CD4-positive, alpha-beta T cell treated with Interleukin-12 subunit alpha and Interleukin-12 subunit beta, for 1 hour (primary cell): ENCODE data around the gene FXYD2.

Source experiments
- DNase-seq: peaks from one replicate; pipeline ENCODE4 v3.0.0-alpha.2; 2020

FXYD2 gene

DNA sequence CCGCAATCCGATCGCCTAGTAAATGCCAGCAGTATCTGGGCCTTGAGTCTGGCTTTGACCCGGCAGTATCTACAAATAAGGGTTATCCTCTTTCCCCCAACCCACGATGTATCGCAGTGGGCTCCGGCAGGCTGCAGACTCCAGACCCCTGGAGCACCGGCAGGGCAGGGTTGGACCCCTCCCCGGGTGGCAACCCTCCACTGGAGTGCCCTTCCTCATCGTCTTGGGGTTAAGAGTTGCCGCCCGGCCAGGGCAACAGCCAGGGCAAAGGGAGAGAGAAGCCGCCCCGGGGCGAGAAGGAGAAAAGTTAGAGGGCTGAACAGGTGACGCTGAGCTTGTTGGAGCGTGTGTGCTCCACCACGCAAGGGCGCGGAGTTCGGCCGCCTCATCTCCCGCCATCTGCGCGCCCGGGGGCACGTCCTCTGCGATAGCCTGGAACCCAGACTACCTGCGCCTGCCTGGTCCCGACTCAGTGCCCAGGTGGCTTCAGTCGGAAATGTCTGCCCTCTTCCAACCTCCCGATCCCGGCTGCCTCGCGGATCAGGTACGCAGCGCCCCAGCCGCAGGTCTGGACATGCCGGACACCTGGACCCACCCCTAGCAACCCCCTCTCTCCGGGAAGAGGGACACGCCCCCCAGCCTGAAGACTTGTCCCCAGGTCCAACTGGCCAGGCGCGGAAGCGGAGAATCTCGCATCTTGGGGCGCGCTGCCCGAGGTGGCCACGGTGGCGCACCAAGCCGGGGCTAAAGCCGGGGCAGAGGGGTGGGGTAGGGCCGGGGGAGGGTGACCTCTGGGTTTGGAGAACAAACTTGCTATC, 28.7 kb downstream of the FXYD2 start:
- DNase-seq, result no peak

DNA sequence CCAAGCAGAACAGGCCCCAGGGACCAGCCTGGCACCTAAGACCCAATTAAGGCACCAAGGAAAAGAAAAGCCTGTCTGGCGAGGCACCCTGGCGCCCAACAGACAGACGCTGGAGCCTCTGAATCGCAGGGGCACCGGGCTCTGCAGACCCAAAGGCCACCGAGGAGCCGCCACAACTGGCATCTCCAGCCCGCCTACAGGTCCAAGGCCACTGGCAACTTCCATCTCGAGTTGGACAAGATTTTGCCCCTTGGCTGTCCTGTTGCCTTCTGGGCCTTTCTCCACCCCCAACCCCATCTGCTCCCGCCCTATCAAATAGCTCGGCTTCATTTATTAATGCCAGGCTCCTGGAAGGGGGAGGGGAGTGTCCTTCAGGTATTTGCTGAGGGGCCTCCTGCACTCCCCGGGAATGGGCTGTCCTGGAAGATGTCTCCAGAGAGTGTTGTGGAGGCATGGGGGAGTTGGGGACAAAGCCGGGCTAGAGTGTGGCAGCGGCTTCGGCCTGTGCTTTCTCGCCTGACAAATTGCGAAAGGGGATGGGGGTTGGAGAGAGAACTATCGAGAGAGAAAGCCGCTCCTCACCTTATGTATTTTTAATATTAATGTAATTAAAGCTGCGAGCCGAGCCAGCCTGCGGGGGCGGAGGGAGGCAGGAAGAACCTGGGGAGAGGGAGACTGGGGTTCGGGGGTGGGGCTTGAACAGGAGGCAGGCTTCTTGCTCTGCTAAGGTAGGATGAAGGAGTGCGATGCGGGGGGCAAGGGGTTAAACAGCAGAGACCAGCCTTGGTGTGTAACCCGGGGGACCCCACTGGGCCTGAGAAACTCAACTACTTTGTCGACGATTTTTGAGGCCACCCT, 29.5 kb downstream of the FXYD2 start:
- DNase-seq, result no peak

DNA sequence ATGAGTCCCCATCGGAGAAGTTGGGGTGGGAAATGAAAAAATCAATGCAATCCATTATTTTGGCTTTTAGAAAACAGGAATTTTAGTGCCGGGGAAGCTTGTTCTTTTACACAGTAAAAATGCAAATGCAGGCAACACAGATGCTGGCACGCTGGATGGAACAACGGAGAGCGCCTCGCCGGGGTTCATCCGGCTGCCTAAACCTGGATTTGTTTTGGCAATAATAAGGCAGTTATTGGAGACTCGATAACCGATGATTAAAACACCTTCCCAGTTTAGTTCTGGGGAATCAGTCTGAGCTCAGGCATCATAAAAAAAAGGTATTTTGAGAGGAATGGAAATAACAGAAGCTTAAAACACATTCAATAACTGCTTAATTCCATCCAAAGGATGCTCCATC, 30.4 kb downstream of the FXYD2 start:
- DNase-seq, result no peak

DNA sequence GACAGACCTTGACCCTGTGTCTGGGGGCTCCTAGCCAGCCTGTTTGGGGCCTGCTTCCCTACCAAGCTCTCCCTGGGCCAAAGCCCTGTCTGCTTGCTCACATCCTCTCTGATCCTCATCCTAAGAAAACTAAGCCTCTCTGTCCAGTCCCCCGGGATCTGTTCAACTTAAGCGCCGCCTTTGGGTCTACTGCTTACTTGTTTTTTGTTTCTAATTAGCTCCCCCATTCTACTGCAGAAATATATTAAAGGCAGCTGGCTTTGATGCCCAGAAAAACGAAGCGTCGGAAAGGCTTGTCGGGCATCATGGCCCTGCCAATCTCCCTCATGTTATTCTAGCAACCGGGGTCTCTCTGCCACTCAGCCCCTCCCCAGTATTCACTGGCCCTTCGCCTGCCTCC, 31.0 kb downstream of the FXYD2 start:
- no peak for DNase-seq

DNA sequence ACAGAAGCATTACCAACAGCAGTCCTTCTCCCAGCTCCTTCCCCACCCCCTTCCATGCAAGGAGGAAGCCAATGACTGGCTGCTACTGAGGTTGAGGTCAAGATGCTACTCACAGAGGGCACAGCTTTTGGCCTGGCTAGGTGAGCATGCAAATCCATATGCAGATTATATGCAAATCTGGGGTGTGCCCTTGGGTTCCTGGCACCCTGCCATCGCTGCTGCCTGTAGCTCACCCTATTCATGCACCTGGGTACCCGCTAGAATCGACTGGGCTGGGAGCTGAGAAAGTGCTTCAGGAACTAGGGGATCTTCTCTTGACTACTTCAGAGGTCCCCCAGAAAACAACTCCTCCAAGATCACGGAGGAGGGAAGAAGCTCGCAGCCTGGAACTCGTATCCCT, 31.6 kb downstream of the FXYD2 start:
- no peak for DNase-seq

DNA sequence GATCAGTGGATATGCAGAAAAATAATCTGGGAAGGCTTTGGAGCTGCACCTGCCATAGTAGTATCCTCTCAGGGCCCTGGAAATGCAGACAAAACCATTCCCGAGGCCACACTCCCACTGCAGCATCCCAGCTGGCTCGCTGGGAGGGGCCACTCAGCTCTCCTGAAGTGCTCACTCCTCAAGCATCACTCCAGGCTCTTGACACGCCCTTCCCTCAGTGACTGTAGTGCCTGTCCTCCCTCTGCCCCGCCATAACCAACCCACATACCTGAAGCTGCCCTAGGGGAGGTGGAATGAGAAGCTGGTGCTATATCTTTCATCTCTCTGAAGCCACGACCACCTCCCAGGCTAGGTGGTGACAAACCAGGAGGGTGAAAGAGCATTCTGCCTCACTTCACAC, 32.3 kb downstream of the FXYD2 start:
- DNase-seq, result no peak

DNA sequence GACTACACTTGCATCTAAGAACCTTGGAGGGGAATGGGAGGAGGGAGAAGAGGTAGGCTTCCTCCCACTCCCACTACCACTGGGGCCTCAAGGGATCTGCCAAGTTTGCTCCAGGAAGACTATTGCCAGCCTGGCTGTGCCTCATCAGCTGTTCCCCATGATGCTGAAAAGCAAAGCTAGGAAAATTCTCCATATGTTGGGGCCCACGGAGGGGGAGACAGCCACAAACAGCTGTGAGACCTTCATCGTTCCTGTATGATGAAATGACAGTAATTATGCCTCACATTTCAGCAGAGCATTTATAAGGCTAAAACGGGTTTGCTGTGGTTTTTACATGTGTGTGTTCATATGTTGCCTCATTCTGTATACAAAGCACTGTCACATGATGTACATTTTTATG, 34.3 kb downstream of the FXYD2 start:
- DNase-seq, result no peak

DNA sequence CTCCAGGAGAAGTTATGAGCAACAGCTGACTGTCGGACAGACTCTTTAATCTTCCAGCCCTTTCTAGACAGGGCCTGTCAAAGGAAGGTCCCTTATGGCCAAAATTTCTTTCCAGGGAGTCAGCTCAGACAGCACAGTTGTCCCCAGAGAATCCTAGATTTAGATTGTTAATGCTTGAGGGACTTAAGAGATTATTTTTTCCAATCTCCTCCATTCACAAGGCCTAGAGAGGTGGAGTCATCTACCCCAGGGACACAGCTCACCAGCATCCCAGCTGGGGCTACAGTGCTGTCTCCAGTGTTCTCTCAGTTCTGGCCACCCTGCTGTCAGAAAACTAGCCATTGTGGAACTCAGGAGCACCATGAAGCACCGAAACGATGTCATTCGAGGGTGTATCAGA, 35.3 kb downstream of the FXYD2 start:
- DNase-seq, result no peak

DNA sequence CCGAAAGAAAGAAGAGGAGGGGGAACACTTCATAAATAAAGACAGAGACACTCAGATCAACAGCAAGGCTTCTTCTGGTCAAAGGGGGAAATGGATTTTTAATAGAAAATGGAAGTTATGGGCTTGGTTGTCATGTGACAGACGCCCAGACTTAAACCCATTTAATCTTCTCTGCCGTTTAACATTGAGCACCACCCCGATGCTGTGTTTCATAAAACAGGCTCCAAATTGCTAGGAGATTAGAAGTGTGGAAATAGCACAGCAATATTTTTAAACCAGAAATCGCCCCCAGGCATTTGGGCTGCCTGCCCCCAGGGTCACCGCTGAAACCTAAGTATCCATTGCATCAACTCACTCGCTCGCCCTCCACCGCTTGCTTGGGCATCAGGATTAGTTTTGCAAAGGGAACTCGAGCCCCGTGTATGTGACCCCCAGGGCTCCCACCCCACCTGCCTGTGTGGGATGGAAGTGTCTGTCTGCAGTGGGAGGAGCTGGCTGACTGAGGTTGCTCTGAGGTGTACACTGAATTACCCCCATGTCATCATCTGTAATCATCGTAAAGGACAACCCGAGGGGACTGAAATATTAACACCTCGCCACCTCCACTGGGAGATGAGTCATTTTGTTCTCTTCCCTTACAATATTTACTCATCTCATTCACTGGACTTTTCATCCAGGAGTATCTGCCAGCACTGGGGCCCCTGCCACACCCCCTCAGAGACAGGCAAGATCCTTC, 38.2 kb downstream of the FXYD2 start:
- DNase-seq, result no peak

DNA sequence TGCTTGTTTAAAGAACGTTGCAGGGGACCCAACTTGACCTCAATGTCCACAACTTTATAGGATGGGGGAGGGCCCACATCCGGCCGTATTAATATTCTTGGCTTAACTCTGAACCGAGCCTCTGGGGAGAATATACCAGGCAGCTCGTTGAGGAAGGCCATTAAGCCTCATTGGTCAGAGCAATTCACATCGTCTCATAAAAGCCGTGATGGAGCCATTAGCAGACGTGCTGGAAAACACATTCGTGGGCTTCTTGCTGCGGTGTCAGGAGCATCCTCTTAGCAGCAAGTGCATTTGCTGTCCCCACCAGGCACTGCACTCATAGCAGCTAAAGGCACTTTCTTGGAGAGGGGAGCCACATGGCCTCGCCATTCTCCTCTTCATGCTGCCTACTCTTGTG, 42.4 kb downstream of the FXYD2 start:
- no peak for DNase-seq

DNA sequence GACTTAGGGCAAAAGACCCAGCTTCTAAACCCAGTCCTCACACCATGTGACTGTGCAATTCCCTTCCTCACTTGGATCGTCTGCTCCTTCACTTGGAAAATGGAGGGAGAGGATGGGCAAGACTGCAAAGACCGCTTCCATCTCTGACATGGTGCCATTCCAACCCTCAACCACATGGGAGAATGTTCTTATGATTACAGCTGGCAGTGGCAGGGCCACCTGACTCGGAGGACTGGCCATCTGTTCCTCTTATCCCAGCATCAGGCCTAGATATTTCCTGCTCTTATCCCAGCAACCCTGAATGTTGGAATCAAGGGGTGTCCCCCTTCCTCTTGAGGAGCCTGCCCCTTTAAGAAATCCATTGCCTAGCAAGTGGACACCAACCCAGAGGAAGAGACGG, 42.9 kb downstream of the FXYD2 start:
- no peak for DNase-seq

DNA sequence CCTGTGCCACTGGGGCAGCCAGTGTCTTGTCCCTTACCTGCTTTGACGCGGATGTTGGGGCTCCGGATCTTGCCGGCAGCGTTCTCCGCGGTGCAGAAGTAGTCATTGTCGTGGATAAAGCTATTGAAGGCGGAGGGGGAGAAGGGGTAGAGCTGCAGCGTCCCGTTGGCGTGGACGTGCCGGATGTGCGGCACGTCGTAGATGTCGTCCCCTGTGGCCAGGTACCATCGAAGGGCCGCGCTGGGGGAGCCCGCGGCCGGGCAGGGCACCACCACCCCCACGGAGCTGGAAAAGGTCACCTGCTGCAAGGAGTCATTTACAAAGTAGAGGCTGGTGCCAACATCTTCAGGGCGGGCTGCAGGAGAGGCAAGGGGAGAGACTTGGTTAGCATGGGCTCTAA, 44.1 kb downstream of the FXYD2 start:
- no peak for DNase-seq

DNA sequence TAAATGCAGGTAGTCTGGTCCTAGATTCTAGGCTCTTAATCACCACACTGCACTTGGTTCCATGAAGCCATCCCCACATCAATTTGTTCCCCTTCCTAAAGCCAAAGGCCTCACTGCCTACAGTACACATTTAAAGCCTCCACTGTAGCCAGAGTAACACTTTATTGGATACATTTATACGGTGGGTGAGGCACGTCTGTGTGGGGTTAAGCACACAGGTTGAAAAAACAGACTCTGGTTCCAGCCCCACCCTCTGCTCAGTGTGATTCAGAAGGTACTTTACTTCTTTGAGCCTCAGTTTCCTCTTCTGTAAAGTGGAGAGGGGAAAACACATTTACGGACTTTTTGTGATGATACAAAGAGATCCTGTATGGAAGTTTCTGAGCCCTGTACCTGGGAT, 50.0 kb downstream of the FXYD2 start:
- DNase-seq, result no peak

DNA sequence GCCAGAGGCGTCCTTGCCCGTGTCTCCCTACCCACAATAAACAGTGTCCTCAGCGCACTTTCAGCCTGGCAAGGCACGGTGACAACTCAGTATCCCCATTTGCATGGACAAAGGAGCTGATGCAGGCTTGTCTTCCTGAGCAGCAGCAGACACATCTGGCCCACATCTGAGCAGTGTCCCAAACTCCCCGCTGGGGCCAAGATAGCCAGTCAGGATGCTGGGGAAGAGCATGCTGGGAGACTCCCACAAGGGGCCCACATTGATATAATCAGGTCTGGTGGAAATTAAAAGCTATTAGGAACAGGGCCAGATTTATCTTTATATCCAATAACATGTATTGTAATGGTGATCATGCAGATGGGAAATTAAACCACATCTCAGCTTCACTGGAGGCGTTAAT, 52.2 kb downstream of the FXYD2 start:
- DNase-seq, result no peak

DNA sequence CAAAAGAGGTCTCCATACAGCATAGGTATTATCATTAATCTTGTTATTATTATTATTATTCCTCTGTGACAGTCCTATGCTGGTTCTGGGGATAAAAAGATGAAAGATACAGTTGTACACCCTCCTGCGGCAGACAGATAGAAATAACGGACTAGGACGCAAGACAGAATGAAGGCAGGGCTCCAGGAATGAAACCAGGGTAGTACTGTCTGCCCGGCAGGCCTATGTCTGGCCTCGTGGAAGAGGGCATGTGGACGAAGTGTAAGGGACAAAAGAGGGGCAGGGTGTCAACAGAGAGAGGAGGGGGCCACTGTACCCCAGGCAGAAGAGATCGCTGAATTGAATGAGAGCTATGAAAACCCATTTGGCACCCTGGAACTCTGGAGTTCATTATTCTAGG, 52.7 kb downstream of the FXYD2 start:
- DNase-seq, result no peak

DNA sequence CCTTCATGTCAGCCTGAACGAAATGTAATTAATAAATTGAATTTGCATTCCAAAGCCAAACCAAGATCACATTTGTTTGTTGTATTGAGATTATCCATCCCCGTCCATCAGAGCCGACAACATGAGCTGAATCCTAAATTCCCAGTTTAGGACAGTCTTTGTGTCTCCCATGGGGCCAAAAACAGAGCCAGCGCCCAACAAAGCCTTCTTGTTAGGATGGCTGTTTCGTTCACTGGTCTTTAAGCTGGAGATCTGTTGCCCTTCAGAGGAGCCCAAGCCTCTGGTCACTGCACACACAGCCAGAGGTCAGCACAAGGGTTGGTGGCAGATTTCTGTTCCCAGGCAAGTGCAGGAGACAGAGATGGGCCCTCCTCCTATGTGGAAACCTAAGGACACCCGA, 53.3 kb downstream of the FXYD2 start:
- no peak for DNase-seq

DNA sequence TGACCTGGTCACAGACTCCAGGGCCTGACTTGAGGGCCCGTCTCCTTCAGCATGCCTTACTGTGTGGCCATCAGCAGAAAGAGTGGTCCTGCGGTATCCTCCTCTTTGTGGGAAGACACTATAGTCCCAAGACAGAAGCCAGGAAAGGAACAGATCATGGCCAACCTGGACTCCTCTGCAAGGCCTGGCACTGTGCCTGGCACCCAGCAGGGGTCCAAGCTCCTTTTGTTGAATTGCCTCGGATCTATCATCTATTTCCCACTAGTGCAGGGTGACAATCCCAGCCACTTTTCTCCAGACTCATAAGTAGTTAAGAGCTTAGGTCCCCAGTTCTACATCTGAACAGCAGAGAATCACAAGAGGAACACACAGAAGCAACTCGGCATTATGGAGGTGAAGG, 54.5 kb downstream of the FXYD2 start:
- DNase-seq, result no peak
